GM12872 (cell line): ENCODE results near the gene ANO10.

Experiments used
- TF ChIP-seq, protein P1 (sequence below): IDR thresholded peaks from 3 replicates; pipeline ENCODE4 v1.5.1; 2011; ENCODE audit warnings: low read depth, mild to moderate bottlenecking, low read length, moderate library complexity; ENCODE audit not compliant: insufficient read depth

The ANO10 gene

DNA sequence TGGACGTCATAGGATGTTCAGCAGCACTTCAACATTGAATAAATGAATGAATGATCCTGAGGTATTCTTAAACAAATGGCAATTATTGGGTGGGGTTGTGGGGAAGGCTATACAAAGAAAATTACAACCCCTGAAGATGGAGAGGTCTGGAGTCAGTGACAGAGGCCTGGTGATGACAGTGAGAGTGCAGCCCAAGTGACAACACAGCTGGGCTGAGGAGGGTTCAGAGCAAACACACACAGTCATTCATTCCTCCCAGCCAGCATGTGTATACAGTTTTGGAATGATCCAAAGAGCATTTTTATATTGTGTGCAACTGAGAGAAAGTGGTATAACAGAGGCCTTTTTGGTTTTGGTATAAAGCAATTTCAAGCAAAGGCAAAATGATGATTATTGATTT is 148.1 kb downstream of the ANO10 start:
- TF ChIP-seq, protein P1, sequence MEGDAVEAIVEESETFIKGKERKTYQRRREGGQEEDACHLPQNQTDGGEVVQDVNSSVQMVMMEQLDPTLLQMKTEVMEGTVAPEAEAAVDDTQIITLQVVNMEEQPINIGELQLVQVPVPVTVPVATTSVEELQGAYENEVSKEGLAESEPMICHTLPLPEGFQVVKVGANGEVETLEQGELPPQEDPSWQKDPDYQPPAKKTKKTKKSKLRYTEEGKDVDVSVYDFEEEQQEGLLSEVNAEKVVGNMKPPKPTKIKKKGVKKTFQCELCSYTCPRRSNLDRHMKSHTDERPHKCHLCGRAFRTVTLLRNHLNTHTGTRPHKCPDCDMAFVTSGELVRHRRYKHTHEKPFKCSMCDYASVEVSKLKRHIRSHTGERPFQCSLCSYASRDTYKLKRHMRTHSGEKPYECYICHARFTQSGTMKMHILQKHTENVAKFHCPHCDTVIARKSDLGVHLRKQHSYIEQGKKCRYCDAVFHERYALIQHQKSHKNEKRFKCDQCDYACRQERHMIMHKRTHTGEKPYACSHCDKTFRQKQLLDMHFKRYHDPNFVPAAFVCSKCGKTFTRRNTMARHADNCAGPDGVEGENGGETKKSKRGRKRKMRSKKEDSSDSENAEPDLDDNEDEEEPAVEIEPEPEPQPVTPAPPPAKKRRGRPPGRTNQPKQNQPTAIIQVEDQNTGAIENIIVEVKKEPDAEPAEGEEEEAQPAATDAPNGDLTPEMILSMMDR: no peak

DNA sequence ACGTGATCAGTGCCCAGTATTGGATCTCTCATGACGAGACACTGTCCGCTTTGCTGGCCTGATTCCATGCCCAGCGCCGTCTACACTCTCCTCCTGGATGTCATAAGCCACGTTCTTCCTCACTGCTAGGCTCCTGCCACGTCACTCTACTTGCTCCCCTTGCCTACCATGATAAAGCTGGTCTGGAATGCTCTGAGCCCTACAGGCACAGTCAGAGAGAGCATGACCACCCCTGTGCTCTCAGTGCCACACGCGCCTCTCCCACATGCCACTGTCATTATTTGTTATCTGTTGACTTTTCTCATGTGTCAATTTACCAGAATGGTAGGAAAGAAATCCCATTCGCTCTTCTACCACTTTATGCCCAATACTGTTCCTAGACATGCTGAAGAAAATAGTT is 148.6 kb downstream of the ANO10 start:
- TF ChIP-seq, protein P1: no peak

GRCh38 chr3:43468133-43468532 is 153.7 kb downstream of the ANO10 start:
- TF ChIP-seq, protein P1: no peak

GRCh38 chr3:43465109-43465508 is 156.7 kb downstream of the ANO10 start:
- TF ChIP-seq, protein P1: no peak

- TF ChIP-seq, protein P1: no peak
Measured at GRCh38 chr3:43461345-43461744, 160.5 kb downstream of the ANO10 start.

- TF ChIP-seq, protein P1: no peak
Measured at GRCh38 chr3:43455233-43455632, 166.6 kb downstream of the ANO10 start.

GRCh38 chr3:43453981-43454380 is 167.8 kb downstream of the ANO10 start:
- TF ChIP-seq, protein P1: no peak
